ENCODE results near the gene LRCH1. TPM values are rescaled to one million over a fixed set of nuclear protein-coding genes. Genes with fewer than 3 reads are reported as not detected.
"Not testable (repeated sequence)": the region's sequence is repeated elsewhere in the genome, so short reads cannot be mapped to it uniquely, and the experiment has no call there.

The LRCH1 gene
- total RNA-seq, 1 experiment from 2014 or later, result 27.0 TPM

- DNase-seq, result no peak
- H3K27ac Mint-ChIP-seq (ENCODE audit: unreplicated experiment), result no peak overlapping the region
- TF ChIP-seq CTCF (IDR thresholded peaks at IDR 0.05; ENCODE audit: insufficient read depth in 1 of 2, low read depth in 1 of 2, low read length in 1 of 2, severe bottlenecking in 1 of 2, unreplicated experiment in 1 of 2), result no peak
- no peaks in the 10 kb centered on the region for H3K4me1 ChIP-seq
- H3K4me3 ChIP-seq (ENCODE audit: low read depth, low read length), result no peak overlapping the region
- H3K4me3 Mint-ChIP-seq (ENCODE audit: unreplicated experiment), result no peak overlapping the region
- H3K36me3 ChIP-seq (ENCODE audit: control insufficient read depth, insufficient read depth, low read length), result no peaks in the 10 kb centered on the region
- intact Hi-C loops (cut with micrococcal nuclease; ENCODE audit: unreplicated experiment), result no loop called here
- ChIA-PET POLR2A (no interaction called here), CTCF (interaction anchor here (0.6 kb wide), 1 partner anchor 16 kb away, joined by 3 read pairs; no protein-coding TSS in a partner anchor)
- BruUV-seq (replicated peaks), result no TSS peak
- H3K9me3 ChIP-seq, result no peaks in the 10 kb centered on the region
- H3K9me3 Mint-ChIP-seq (ENCODE audit: unreplicated experiment), result no peaks in the 10 kb centered on the region
- no peaks in the 10 kb centered on the region for H3K27me3 Mint-ChIP-seq (ENCODE audit: insufficient read depth, unreplicated experiment)
- H3K4me1 Mint-ChIP-seq (ENCODE audit: low read depth, unreplicated experiment), result no peaks in the 10 kb centered on the region
- H3K27me3 ChIP-seq (replicated peaks; ENCODE audit: control insufficient read depth, insufficient read depth, low read length), result no peaks in the 10 kb centered on the region
- no peaks in the 10 kb centered on the region for H3K36me3 Mint-ChIP-seq (ENCODE audit: insufficient read depth, unreplicated experiment)
These were observed 43.0 kb upstream of the LRCH1 start for GRCh38 chr13:46509981-46510380.

GRCh38 chr13:46515803-46516202 is 37.2 kb upstream of the LRCH1 start:
- Histone ChIP-seq H3K4me1 (peaks cover 20% of the 10 kb centered on the region), H3K9me3 (no peaks in the 10 kb centered on the region), H3K27me3 (replicated peaks; ENCODE audit: control insufficient read depth, insufficient read depth, low read length) (no peaks in the 10 kb centered on the region), H3K36me3 (ENCODE audit: control insufficient read depth, insufficient read depth, low read length) (no peaks in the 10 kb centered on the region), H3K4me3 (ENCODE audit: low read depth, low read length) (no peak overlapping the region)
- intact Hi-C loops (cut with micrococcal nuclease; ENCODE audit: unreplicated experiment), result no loop called here
- no peak for TF ChIP-seq CTCF (IDR thresholded peaks at IDR 0.05; ENCODE audit: insufficient read depth in 1 of 2, low read depth in 1 of 2, low read length in 1 of 2, severe bottlenecking in 1 of 2, unreplicated experiment in 1 of 2)
- Mint-ChIP-seq H3K4me3 (ENCODE audit: unreplicated experiment) (no peak overlapping the region), H3K27me3 (ENCODE audit: insufficient read depth, unreplicated experiment) (no peaks in the 10 kb centered on the region), H3K4me1 (ENCODE audit: low read depth, unreplicated experiment) (peaks cover 19% of the 10 kb centered on the region), H3K36me3 (ENCODE audit: insufficient read depth, unreplicated experiment) (no peaks in the 10 kb centered on the region), H3K9me3 (ENCODE audit: unreplicated experiment) (peaks cover 10% of the 10 kb centered on the region), H3K27ac (ENCODE audit: unreplicated experiment) (no peak overlapping the region)
- POLR2A ChIA-PET, result no interaction called here
- CTCF ChIA-PET, result no interaction called here
- no peak for DNase-seq
- BruUV-seq (replicated peaks), result no TSS peak

- peaks cover 10% of the 10 kb centered on the region for H3K9me3 Mint-ChIP-seq (ENCODE audit: unreplicated experiment)
- H3K4me1 Mint-ChIP-seq (ENCODE audit: low read depth, unreplicated experiment), result peaks cover 19% of the 10 kb centered on the region
- ChIA-PET POLR2A (no interaction called here), CTCF (interaction anchor here (0.6 kb wide), 1 partner anchor 1752 kb away, joined by 4 read pairs; no protein-coding TSS in a partner anchor)
- H3K27ac Mint-ChIP-seq (ENCODE audit: unreplicated experiment), result peak overlapping the region; percentile 42
- DNase-seq, result no peak
- intact Hi-C loops (cut with micrococcal nuclease; ENCODE audit: unreplicated experiment), result no loop called here
- H3K27me3 ChIP-seq (replicated peaks; ENCODE audit: control insufficient read depth, insufficient read depth, low read length), result no peaks in the 10 kb centered on the region
- BruUV-seq (replicated peaks), result no TSS peak
- peaks cover 4% of the 10 kb centered on the region; the same call in 1 of the 2 replicates for H3K9me3 ChIP-seq
- H3K4me1 ChIP-seq, result peaks cover 20% of the 10 kb centered on the region
- no peak for TF ChIP-seq CTCF (IDR thresholded peaks at IDR 0.05; ENCODE audit: insufficient read depth in 1 of 2, low read depth in 1 of 2, low read length in 1 of 2, severe bottlenecking in 1 of 2, unreplicated experiment in 1 of 2)
- no peak overlapping the region for H3K4me3 ChIP-seq (ENCODE audit: low read depth, low read length)
- H3K4me3 Mint-ChIP-seq (ENCODE audit: unreplicated experiment), result no peak overlapping the region
- no peaks in the 10 kb centered on the region for H3K27me3 Mint-ChIP-seq (ENCODE audit: insufficient read depth, unreplicated experiment)
- no peaks in the 10 kb centered on the region for H3K36me3 Mint-ChIP-seq (ENCODE audit: insufficient read depth, unreplicated experiment)
- no peaks in the 10 kb centered on the region for H3K36me3 ChIP-seq (ENCODE audit: control insufficient read depth, insufficient read depth, low read length)
These were observed 36.2 kb upstream of the LRCH1 start for GRCh38 chr13:46516599-46517338.

GRCh38 chr13:46517748-46518147 is 35.2 kb upstream of the LRCH1 start:
- H3K9me3 Mint-ChIP-seq (ENCODE audit: unreplicated experiment); H3K4me3 ChIP-seq (ENCODE audit: low read depth, low read length); POLR2A ChIA-PET; H3K36me3 Mint-ChIP-seq (ENCODE audit: insufficient read depth, unreplicated experiment); H3K9me3 ChIP-seq; H3K27me3 Mint-ChIP-seq (ENCODE audit: insufficient read depth, unreplicated experiment); CTCF ChIA-PET; H3K27me3 ChIP-seq (replicated peaks; ENCODE audit: control insufficient read depth, insufficient read depth, low read length); H3K36me3 ChIP-seq (ENCODE audit: control insufficient read depth, insufficient read depth, low read length); H3K4me3 Mint-ChIP-seq (ENCODE audit: unreplicated experiment); DNase-seq; intact Hi-C loops (cut with micrococcal nuclease; ENCODE audit: unreplicated experiment); BruUV-seq (replicated peaks): not testable (repeated sequence)
- peaks cover 28% of the 10 kb centered on the region for H3K4me1 ChIP-seq
- Mint-ChIP-seq H3K27ac (ENCODE audit: unreplicated experiment) (peak overlapping the region; percentile 42), H3K4me1 (ENCODE audit: low read depth, unreplicated experiment) (peaks cover 23% of the 10 kb centered on the region)

Data from Caco-2 (cell line).